ENCODE measurements around the gene CKMT2. TPM values are rescaled to one million over a fixed set of nuclear protein-coding genes. Genes with fewer than 3 reads are reported as not detected.

The CKMT2 gene
- total and polyA plus RNA-seq, 2 of the 8 experiments (the other 6 are each of a cell fraction or from before 2014, with no cell fraction given) = 2.4 to 5.0 TPM

GRCh38 chr5:81235287-81236072 lies 2.4 kb downstream of the CKMT2 start (continued):
- TF ChIP-seq E2F6 (IDR thresholded peaks at IDR 0.05) (no peak), POLR2AphosphoS5 (IDR thresholded peaks at IDR 0.05; ENCODE audit: low read depth, low read length) (no peak), SRF (IDR thresholded peaks at IDR 0.05; ENCODE audit: low read depth, low read length) (no peak), RAD21 (IDR thresholded peaks at IDR 0.05 in 1 of 2, conservative IDR thresholded peaks at IDR 0.05 in 1 of 2; ENCODE audit: low read depth in 2 of 2, low read length in 2 of 2) (no peak), SIX5 (IDR thresholded peaks at IDR 0.05; ENCODE audit: low read depth, low read length) (no peak), CHD7 (IDR thresholded peaks at IDR 0.05; ENCODE audit: insufficient replicate concordance, low read length) (no peak), ZNF274 (IDR thresholded peaks at IDR 0.05; ENCODE audit: borderline replicate concordance, extremely low read depth, low read length) (no peak), CBX8 (IDR thresholded peaks at IDR 0.05; ENCODE audit: borderline replicate concordance, low read depth, low read length) (no peak), MAX (IDR thresholded peaks at IDR 0.05) (no peak)

Measured in H1 (cell line).